Neural progenitor cell (in vitro differentiated cells): ENCODE results near the gene ELP1. TPM values are rescaled to one million over a fixed set of nuclear protein-coding genes. Genes with fewer than 3 reads are reported as not detected.
"Not testable (repeated sequence)": the region's sequence is repeated elsewhere in the genome, so short reads cannot be mapped to it uniquely, and the experiment has no call there.

Experiments
- DNase-seq: peaks from one replicate; pipeline ENCODE4 v3.0.0-alpha.2; 2016; ENCODE audit warnings: low spot score
- H2AFZ ChIP-seq: fragments of 200-600 bp; sonication (generic); replicated peaks from 2 replicates; pipeline ENCODE4 v1.6.1; 2016; ENCODE audit warnings: antibody characterized with exemption
- H3F3A ChIP-seq: fragments of 200-600 bp; sonication (generic); 2 replicates; pipeline ENCODE4 v1.6.1; 2016; ENCODE audit warnings: antibody characterized with exemption, low read depth
- H3K27ac ChIP-seq: fragments of 200-600 bp; sonication (generic); 2 replicates; pipeline ENCODE4 v1.5.1; 2016; ENCODE audit warnings: mild to moderate bottlenecking
- H3K27me3 ChIP-seq: fragments of 200-600 bp; sonication (generic); 2 replicates; pipeline ENCODE4 v1.6.1; 2016; ENCODE audit warnings: mild to moderate bottlenecking, moderate library complexity
- H3K36me3 ChIP-seq: fragments of 200-600 bp; sonication (generic); 2 replicates; pipeline ENCODE4 v1.5.1; 2016
- H3K4me1 ChIP-seq: fragments of 200-600 bp; sonication (generic); 2 replicates; pipeline ENCODE4 v1.6.1; 2016; ENCODE audit warnings: mixed run types
- H3K4me2 ChIP-seq: fragments of 200-600 bp; sonication (generic); 2 replicates; pipeline ENCODE4 v1.6.1; 2016
- H3K4me3 ChIP-seq: fragments of 200-600 bp; sonication (generic); 2 replicates; pipeline ENCODE4 v1.5.1; 2016
- H3K79me2 ChIP-seq: fragments of 200-600 bp; sonication (generic); 2 replicates; pipeline ENCODE4 v1.6.1; 2016; ENCODE audit warnings: low read depth
- H3K9ac ChIP-seq: fragments of 200-600 bp; sonication (generic); 2 replicates; pipeline ENCODE4 v1.6.1; 2016
- H3K9me3 ChIP-seq: fragments of 200-600 bp; sonication (generic); 2 replicates; pipeline ENCODE4 v1.5.1; 2016; ENCODE audit warnings: low read depth
- H4K20me1 ChIP-seq: fragments of 200-600 bp; sonication (generic); 2 replicates; pipeline ENCODE4 v1.6.1; 2016; ENCODE audit warnings: low read depth
- H3K27ac Mint-ChIP-seq: 3 replicates; pipeline ENCODE4 v1.8.0; 2021; ENCODE audit warnings: mixed read lengths
- H3K27me3 Mint-ChIP-seq: 2 replicates; pipeline ENCODE4 v1.8.0; 2022; ENCODE audit warnings: low read depth, mild to moderate bottlenecking, inconsistent platforms, moderate library complexity, mixed read lengths; ENCODE audit not compliant: insufficient read depth
- H3K36me3 Mint-ChIP-seq: 3 replicates; pipeline ENCODE4 v1.8.0; 2021; ENCODE audit warnings: mixed read lengths
- H3K4me1 Mint-ChIP-seq: 3 replicates; pipeline ENCODE4 v1.8.0; 2021; ENCODE audit warnings: mixed read lengths
- H3K4me3 Mint-ChIP-seq: 3 replicates; pipeline ENCODE4 v1.8.0; 2021; ENCODE audit warnings: mild to moderate bottlenecking, moderate library complexity, mixed read lengths
- H3K9me3 Mint-ChIP-seq: 3 replicates; pipeline ENCODE4 v1.8.0; 2020; ENCODE audit warnings: mixed read lengths
- EZH2 ChIP-seq: fragments of 200-600 bp; sonication (generic); IDR thresholded peaks from 2 replicates; pipeline ENCODE4 v1.6.1; 2017; ENCODE audit warnings: antibody characterized with exemption, mild to moderate bottlenecking, moderate library complexity
- EZH2phosphoT487 ChIP-seq: fragments of 200-600 bp; sonication (generic); IDR thresholded peaks from 2 replicates; pipeline ENCODE4 v1.6.1; 2017; ENCODE audit warnings: antibody characterized with exemption
- total RNA-seq: library from RNA; depleted of rRNA; stranded (reverse); fragments of >200 nt; gene quantifications from 2 replicates; pipeline ENCODE4 v1.2.3, GENCODE V29; 2015; ENCODE audit warnings: low replicate concordance
- TF ChIP-seq, protein P1 (sequence below): fragments of 200-600 bp; sonication (generic); IDR thresholded peaks from 2 replicates; pipeline ENCODE4 v1.5.1; 2017; ENCODE audit warnings: antibody characterized with exemption, mild to moderate bottlenecking

The ELP1 gene
- total RNA-seq, 1 donor from 2014 or later = 97.2 TPM

GRCh38 chr9:108921200-108921599, 12.7 kb downstream of the ELP1 start:
- H3K27me3 Mint-ChIP-seq = no peaks in the 10 kb centered on the region
- no peak overlapping the region for H3K27ac Mint-ChIP-seq
- no peak overlapping the region for H2AFZ ChIP-seq
- peaks cover 12% of the 10 kb centered on the region for H3K36me3 Mint-ChIP-seq
- no peaks in the 10 kb centered on the region for H3K27me3 ChIP-seq
- TF ChIP-seq EZH2 = no peak
- no peak for TF ChIP-seq EZH2phosphoT487
- TF ChIP-seq, protein P1, sequence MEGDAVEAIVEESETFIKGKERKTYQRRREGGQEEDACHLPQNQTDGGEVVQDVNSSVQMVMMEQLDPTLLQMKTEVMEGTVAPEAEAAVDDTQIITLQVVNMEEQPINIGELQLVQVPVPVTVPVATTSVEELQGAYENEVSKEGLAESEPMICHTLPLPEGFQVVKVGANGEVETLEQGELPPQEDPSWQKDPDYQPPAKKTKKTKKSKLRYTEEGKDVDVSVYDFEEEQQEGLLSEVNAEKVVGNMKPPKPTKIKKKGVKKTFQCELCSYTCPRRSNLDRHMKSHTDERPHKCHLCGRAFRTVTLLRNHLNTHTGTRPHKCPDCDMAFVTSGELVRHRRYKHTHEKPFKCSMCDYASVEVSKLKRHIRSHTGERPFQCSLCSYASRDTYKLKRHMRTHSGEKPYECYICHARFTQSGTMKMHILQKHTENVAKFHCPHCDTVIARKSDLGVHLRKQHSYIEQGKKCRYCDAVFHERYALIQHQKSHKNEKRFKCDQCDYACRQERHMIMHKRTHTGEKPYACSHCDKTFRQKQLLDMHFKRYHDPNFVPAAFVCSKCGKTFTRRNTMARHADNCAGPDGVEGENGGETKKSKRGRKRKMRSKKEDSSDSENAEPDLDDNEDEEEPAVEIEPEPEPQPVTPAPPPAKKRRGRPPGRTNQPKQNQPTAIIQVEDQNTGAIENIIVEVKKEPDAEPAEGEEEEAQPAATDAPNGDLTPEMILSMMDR = no peak
- no peaks in the 10 kb centered on the region for H4K20me1 ChIP-seq
- H3K4me3 Mint-ChIP-seq = no peak overlapping the region
- no peak for DNase-seq
- no peaks in the 10 kb centered on the region for H3K36me3 ChIP-seq
- no peaks in the 10 kb centered on the region for H3K4me1 ChIP-seq
- no peaks in the 10 kb centered on the region for H3K79me2 ChIP-seq
- H3K4me1 Mint-ChIP-seq = no peaks in the 10 kb centered on the region
- H3K27ac ChIP-seq = no peak overlapping the region
- no peak overlapping the region for H3K9ac ChIP-seq
- no peaks in the 10 kb centered on the region for H3K9me3 Mint-ChIP-seq
- H3K4me3 ChIP-seq = no peak overlapping the region
- H3K9me3 ChIP-seq = no peaks in the 10 kb centered on the region
- no peak overlapping the region for H3K4me2 ChIP-seq
- H3F3A ChIP-seq = no peaks in the 10 kb centered on the region

DNA sequence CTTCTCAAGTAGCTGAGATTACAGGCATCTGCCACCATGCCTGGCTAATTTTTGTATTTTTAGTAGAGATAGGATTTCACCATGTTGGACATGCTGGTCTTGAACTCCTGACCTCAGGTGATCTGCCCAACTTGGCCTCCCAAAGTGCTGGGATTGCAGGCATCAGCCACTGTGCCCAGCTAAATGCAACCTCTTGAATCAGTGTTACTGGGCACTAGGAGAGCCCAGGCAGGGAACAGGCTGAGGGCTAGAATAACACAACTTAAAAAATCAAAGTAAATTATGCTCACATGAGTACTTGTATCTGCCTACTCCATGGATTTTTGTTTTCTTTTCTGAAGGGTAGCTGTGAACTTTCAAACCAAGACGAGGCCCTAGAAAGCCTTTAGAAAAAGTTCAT, 13.5 kb downstream of the ELP1 start:
- H3K36me3 Mint-ChIP-seq = peaks cover 15% of the 10 kb centered on the region
- not testable (repeated sequence) for H3K27ac ChIP-seq, H3K27me3 ChIP-seq, H4K20me1 ChIP-seq, H3K4me1 ChIP-seq, H3K4me3 ChIP-seq, H3F3A ChIP-seq, H2AFZ ChIP-seq, H3K4me1 Mint-ChIP-seq, H3K4me2 ChIP-seq, H3K4me3 Mint-ChIP-seq, H3K36me3 ChIP-seq, H3K79me2 ChIP-seq, H3K27me3 Mint-ChIP-seq, H3K9me3 Mint-ChIP-seq, DNase-seq, H3K9ac ChIP-seq, H3K9me3 ChIP-seq, H3K27ac Mint-ChIP-seq

DNA sequence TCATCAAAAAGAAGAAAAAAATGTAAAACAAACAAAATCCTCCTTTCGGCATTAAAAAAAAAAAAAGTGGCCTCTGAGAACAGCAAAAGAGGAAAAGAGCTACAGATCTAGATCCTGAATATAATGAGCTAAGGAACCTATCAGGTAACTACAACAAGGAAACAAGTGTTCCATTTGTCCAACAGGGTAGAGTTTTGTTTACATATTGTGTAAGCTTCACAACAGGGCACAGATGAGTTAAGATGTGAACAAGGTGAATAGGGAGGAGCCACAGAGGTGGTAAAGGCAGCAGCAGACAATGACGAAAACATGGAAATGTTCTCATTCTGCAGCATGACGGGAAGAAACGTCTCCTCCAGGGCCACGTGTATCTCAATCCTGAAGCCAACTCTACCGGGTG, 14.4 kb downstream of the ELP1 start:
- H3K27ac Mint-ChIP-seq = no peak overlapping the region
- no peak overlapping the region for H3K27ac ChIP-seq
- H4K20me1 ChIP-seq = no peaks in the 10 kb centered on the region
- no peak overlapping the region for H3K4me2 ChIP-seq
- H3K27me3 ChIP-seq = no peaks in the 10 kb centered on the region
- no peaks in the 10 kb centered on the region for H3K27me3 Mint-ChIP-seq
- no peaks in the 10 kb centered on the region for H3F3A ChIP-seq
- H3K36me3 ChIP-seq = peaks cover 6% of the 10 kb centered on the region
- peaks cover 16% of the 10 kb centered on the region for H3K36me3 Mint-ChIP-seq
- H3K4me3 ChIP-seq = no peak overlapping the region
- H3K4me1 Mint-ChIP-seq = no peaks in the 10 kb centered on the region
- H3K4me1 ChIP-seq = no peaks in the 10 kb centered on the region
- H3K4me3 Mint-ChIP-seq = no peak overlapping the region
- no peak for TF ChIP-seq EZH2phosphoT487
- TF ChIP-seq EZH2 = no peak
- TF ChIP-seq, protein P1 = no peak
- DNase-seq = no peak
- no peak overlapping the region for H3K9ac ChIP-seq
- no peak overlapping the region for H2AFZ ChIP-seq
- no peaks in the 10 kb centered on the region for H3K9me3 Mint-ChIP-seq
- H3K79me2 ChIP-seq = no peaks in the 10 kb centered on the region
- no peaks in the 10 kb centered on the region for H3K9me3 ChIP-seq

- TF ChIP-seq, protein P1 = no peak
- TF ChIP-seq EZH2phosphoT487 (no peak), EZH2 (no peak)
- no peak overlapping the region for H3K27ac Mint-ChIP-seq
- Histone ChIP-seq H4K20me1 (no peaks in the 10 kb centered on the region), H3K36me3 (peaks cover 11% of the 10 kb centered on the region), H3K9me3 (no peaks in the 10 kb centered on the region), H3K27me3 (no peaks in the 10 kb centered on the region), H3F3A (no peaks in the 10 kb centered on the region), H3K27ac (no peak overlapping the region), H3K4me3 (no peak overlapping the region), H3K4me2 (no peak overlapping the region), H3K4me1 (no peaks in the 10 kb centered on the region), H3K9ac (no peak overlapping the region), H2AFZ (no peak overlapping the region), H3K79me2 (no peaks in the 10 kb centered on the region)
- no peaks in the 10 kb centered on the region for H3K4me1 Mint-ChIP-seq
- peaks cover 32% of the 10 kb centered on the region for H3K36me3 Mint-ChIP-seq
- H3K4me3 Mint-ChIP-seq = no peak overlapping the region
- no peaks in the 10 kb centered on the region for H3K9me3 Mint-ChIP-seq
- DNase-seq = no peak
- H3K27me3 Mint-ChIP-seq = peaks cover 2% of the 10 kb centered on the region
Observed at GRCh38 chr9:108913391-108913790, 20.5 kb downstream of the ELP1 start.
